Stimulated activated CD4-positive, alpha-beta T cell treated with anti-CD3 and anti-CD28 coated beads, Interleukin-15, amount 100 ng/mL, for 1 hour (primary cell): ENCODE results near the gene GKN2.
"Not testable (repeated sequence)": the region's sequence is repeated elsewhere in the genome, so short reads cannot be mapped to it uniquely, and the experiment has no call there.

Experiments
- DNase-seq, 2 donors: peaks; one replicate each; pipeline ENCODE4 v3.0.0-alpha.2; 2020; ENCODE audit warnings: low read depth in 1 of 2, low spot score in 1 of 2

GKN2 gene

DNA sequence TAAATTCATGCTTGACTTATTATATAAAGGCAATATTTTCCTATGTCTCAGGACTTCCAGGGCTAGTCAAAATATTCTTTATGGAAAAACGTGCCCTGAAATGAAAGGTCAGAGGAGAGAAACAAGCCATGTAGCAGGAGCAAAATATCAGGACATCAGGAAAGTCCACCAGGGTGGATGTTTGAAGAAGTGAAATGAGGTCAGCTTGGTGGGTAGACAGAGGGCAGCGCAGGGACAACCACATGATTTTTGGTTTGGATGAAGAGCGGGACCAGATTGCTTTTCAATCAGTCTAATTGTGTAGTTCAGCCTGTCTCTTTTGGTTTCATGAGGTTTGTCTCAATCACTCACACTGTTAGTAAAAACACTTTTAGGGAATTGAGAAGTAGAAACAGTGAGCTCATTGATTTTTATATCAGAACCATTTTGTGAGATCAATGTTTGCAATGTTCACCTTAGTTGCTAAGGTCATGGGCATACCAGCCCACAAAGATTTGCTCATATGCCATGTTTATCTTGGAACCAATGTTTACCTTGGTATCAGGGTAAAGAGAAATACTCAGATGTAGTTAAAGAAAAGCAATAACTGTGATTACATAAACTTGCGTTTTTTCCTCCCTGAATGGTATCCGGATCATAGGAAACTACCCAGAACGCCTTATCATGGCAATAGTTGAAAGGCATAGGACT, 32.1 kb downstream of the GKN2 start:
- no peak for DNase-seq

DNA sequence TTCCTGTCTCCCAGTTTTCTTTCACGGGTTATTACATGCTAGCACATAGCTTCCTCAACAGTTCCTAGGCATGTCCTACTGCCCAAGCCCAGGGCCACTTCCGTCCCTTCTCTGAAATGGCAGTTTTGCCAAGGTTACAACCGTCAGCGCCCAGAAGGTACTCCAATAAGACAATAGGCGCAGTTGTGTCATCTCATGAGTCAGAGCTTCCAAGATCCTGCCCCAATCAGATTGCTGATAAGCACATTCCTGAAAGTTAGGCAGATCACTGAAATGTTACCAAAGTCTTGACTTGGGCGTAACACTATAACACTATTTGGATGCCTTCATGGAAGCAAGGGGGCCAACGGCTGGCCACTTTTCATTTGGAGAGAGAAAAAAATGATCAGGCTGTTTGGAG, 34.2 kb downstream of the GKN2 start:
- no peak for DNase-seq

DNA sequence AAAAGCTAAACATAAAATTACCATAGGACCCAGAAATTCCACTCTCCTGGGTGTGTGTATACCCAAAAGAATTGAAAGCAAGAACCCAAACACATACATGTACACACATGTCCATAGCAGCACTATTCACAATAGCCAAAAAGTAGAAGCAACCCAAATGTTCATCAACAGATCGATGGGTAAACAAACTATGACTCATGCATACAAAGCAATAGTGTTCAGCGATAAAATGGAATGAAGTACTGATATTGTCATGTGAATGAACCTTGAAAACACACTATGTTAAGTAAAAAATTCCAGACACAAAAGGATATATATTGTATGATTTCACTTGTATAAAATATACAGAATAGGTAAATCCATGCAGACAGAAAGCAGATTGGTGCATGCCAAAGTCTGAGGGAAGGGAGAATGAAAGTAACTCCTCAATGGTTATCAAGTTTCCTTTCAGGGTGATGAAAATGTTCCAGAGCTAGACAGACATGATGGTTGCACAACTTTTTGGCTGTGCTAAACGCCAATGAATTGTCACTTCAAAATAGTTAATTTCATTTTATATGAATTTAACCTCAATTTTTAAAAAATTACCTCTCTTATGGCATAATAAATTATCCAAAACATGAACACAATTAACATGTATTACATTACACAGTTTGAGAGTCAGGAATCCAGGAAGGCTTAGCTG, 35.5 kb downstream of the GKN2 start:
- DNase-seq, result no peak

DNA sequence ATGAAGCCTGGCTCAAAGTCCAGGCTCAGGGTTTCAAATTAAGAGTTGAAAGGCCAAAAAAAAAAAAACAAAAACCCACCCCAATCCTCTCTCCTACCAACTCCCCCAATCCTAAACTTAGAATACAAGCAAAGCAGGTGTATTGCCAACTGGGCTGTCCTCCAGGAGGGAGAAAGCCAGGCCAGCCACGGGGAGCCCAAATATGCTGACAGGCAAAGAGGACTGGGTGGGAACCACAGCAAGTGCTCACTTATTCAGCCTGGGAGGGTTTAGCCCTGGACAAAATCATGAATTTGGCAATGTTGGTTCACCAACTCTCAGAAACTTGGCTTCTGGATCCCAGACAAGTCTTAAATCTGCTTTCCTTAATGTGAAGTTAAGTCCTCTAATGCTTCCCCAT, 36.5 kb downstream of the GKN2 start:
- no peak for DNase-seq

DNA sequence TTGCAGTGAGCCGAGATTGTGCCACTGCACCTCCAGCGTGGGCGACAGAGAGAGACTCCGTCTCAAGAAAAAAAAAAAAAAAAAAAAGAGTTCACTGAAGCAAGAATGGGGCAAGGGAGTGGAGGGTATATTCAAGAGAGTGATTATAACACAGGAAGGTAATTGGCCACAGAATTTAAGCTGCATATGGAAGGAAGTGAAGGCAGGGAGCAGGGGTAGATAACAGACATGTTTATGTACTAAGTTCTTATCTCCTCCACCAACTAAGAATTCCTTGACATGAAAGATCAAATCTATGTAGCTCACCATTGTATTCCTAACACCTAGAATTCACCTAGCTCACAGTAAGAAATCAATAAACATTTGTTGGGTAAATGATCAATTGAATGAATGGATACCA, 37.3 kb downstream of the GKN2 start:
- DNase-seq, result no peak

DNA sequence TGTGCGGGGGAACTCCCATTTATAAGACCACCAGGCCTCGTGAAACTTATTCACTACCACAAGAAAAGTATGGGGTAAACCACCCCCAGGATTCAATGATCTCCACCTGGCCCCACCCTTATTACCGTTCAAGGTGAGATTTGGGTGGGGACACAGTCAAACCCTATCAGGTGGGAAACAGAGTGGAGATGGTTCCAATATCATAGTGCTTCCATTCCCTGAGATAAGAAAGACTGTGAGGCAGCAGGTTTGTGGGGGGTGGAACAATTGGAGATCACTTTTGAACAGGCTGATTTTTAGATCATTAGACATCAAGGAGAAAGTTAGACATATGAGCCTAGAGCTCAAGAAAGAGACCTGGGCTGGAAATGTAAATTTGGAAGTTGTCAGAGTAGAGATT, 39.3 kb downstream of the GKN2 start:
- DNase-seq, result no peak

DNA sequence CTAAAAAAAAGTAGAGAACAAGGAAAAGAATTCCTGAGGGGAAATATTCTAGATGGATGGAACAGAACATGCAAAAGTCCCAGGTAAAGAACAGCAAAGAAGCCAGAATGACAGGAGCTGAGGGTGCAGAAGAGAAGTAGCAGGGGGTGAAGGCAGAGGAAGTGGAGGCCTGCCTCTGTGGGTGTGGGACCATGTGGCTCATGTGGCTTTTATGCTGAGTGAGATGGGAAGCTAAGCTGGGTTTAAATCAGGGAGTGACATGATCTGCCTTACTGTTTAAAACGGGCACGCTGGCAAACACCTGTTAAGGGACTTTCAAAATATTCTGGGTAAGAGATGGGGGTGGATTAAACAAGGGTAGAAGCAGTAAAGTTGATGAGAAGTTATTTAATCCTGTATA, 40.0 kb downstream of the GKN2 start:
- DNase-seq, result no peak

DNA sequence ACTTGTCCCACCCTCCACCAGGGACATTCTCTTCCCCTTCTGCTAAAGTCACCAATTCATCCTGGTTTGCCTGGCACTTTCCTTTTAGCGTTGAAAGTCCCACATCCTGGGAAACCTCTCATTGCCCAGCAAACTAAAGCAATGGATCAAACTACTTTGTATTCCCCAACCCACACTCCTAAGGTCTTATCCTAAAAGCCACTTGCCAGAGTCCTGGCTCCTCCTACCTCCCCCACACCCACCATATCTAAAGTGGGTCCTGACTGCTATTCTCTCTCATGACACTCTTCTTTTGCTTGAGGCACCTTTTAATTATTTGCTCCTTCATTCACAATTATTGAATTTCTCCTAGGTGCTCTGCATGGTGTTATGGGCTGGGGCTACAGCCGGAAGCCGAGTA, 40.6 kb downstream of the GKN2 start:
- DNase-seq, result no peak

DNA sequence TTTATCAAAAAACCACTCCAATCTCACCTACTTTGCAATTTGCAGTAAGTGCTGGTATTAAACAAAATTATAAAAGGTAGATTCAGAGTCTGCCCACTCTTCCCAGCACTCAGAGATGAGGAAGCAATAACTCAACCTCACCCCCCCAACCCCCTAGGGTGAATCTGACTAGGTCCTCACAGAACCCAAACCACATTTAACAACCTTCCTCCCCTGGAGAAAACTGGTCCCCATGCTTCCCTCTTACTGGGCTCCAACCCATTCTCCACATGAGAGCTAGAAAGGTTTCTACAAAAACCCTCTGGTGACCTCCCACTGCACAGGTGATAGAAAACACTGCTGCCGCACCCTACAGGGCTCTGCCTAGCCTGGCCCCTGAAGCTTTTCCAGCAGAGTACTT, 41.0 kb downstream of the GKN2 start:
- DNase-seq, result no peak

DNA sequence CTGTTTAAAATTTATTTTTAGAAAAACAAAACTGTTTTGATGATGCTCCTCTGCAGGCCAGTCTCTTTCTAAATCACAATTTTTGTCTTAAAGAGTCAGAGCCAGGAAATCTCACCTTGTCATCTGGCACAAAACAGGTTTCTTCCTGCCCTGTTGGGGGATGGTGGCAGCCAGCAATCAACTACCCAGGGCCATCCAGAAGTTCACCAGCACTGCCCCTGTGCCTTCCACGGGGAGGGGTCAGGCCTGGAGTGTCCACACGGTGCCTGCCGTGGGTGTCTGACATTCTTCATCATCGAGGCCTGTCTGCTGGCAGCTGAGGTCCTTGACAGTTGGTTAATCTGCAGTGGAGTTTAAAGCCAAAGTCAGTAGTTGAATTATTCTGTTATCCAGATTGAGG, 41.4 kb downstream of the GKN2 start:
- no peak for DNase-seq

DNA sequence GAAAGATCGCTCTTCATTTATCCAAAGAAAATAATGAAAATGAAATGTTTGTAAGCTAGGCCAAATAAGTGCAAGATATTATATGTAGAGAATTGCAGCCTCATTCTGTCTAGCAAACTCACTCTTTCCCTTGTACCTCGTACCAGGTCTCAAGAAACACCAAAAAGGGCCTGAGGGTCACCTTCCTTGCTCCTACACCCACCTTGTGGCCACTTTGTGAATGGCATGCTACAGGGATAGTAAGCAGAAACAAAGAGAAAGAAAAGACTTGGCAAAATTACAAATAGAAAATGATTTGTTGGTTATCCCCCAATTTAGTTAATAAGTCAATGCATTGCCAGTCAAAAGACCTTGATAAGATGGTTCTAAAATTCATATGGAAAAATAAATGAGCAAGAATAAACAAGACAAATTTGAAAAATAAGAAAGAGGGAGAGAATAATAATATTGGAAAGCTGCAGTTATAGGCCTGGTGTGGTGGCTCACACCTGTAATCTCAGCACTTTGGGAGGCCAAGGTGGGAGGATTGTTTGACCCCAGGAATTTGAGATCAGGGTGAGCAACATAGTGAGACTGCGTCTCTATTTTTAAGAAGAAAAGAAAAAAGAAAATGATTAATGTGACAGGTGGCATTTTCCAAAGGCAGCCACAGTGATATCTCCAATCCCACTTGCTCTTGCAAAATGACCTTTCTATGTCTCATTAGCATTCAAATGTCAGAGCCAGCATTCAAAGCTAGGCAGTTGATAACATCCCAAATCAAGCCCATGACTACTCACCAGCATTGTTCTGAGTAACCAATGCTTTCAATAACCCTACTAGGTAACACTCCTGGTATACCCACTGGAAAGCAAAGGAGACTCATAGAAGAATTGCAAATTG, 42.7 kb downstream of the GKN2 start:
- peak; percentile 42 to 50 for DNase-seq

DNA sequence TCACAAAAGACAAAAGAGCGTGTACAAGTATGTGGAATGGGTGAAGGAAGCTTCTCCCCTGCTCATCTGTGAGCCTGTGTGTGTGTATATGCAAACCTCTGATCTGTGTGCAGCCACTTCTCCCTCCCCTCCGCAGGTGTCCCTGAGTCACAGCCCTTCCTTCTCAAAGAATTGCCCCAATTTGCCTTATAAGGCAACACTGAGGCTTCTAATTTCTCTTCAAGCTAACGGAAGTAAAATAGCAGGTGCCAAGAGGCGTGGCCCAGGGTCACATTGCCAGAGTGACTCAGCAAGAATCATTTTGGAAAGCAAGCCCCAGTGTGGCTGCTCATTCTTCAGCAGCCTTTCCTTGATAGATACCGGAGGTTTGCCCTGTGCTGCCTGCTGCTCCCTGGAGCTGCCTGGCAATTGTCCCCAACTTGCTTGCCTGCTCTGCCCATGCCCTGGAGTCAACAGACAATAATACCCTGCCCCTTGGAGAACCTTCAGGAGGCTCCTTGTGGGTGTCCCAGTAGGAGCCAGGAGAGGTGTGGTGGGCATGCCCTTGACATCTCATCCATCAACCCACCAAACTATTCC, 44.2 kb downstream of the GKN2 start:
- DNase-seq, result peak; percentile 59 to 68

DNA sequence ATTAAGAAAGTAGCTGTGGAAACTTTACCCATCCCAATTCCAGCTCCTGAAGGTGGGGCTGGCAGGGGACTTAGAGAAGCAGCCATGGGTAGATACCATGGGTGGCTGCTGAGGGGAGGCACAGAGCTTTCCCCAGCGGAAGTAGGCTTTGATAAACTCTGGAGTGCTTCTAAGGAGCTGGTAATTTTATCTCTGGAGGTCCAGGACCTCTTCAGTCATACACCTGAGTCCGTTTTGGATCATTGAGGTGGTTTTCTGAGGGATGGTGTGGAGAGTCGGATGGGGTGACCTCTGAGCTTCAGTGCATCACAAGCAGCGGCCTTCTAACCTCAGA, 44.8 kb downstream of the GKN2 start:
- no peak for DNase-seq

DNA sequence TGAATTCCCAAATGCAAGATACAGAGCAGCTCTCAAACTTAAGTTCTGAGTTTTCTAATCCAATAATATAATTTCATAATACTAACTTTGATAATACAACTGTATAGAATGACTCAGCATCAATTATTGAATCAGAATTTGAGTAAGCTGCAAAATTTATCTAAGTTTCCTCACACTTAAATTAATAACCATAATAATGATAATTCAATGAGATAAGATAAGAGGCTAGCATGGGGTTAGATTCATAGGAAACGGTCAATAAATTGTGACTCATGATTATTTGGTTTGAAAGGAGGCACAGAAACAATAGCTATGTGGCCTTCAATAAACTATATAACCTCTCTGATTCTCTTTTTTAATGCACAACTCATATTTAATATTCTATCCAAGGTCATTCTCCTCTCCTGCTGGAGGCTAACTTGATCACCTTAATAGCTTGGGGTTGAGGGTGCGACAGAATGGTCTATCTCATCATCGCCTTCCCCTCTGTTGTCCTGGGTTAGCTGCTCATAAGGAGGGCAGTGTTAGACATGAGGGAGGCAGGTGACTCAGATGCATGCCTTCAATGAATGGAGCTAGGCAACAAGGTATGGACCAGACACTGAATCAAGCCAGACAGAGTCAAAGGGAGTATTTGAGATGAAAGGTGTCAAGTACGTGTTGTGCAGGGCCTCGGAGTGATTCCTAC, 45.3 kb downstream of the GKN2 start:
- no peak for DNase-seq

DNA sequence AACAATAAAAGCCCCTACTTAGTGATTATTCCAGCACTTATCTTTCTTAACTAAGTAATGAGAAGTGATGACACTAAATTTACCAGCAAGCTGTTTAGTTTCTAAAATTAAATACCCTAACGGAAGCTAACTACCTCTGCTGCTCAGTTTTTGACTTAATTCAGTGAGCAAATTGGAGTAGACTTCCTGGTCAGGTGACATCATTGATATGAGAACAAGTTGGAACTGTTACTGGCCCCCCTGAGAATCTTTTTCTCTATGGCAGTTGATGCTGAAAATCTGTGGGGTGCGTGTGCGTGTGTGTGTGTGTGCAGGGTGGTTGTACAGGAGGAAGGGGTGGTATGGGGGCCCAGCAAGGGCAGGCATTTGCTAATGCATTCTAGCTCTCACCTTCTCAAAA, 46.0 kb downstream of the GKN2 start:
- DNase-seq, result no peak

DNA sequence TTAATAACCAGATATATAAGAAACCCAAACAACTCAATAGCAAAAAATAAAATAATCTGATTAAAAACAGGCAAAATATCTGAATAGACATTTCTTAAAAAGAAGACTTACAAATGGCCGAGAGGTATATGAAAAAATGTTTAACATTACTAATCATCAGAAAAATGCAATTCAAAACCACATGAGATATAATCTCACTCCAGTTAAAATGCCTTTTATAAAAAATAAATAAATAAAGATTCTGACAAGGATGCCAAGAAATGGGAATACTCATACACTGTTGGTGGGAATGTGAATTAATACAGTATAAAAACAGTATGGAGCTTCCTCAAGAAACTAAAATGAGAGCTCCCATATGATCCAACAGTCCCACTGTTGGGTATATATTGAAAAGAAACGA, 47.6 kb downstream of the GKN2 start:
- DNase-seq, result no peak

DNA sequence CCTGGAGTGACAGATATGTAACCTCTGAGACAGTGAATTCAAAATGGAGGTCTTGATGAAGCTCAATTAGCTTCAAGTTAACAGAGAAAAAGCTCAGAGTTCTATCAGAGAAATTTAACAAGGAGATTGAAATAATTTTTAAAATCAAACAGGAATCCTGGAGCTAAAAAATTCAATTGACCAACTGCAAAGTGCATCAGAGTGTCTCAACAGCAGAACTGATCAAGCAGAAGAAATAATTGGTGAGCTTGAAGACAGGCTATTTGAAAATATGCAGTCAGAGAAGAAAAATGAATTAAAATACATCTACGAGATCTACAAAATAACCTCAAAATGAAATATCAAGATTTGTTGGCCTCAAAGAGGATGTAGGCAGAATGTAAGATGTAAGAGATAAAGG, 51.1 kb downstream of the GKN2 start:
- DNase-seq, result no peak

DNA sequence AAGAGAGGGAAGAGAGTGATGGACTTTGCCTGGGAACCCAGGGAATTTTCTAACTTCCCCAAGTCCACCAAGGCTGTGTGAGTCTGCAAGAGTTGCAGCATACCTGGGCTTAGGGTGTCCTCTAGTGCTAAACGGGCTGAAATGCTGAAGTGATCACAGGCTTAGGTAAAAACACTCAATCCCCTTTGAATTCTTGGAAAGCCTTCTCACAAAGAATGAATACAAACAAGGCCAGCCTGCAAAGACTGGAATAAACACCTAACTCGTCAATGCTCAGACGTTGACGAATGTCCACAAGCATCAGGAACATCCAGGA, 51.5 kb downstream of the GKN2 start:
- no peak for DNase-seq

DNA sequence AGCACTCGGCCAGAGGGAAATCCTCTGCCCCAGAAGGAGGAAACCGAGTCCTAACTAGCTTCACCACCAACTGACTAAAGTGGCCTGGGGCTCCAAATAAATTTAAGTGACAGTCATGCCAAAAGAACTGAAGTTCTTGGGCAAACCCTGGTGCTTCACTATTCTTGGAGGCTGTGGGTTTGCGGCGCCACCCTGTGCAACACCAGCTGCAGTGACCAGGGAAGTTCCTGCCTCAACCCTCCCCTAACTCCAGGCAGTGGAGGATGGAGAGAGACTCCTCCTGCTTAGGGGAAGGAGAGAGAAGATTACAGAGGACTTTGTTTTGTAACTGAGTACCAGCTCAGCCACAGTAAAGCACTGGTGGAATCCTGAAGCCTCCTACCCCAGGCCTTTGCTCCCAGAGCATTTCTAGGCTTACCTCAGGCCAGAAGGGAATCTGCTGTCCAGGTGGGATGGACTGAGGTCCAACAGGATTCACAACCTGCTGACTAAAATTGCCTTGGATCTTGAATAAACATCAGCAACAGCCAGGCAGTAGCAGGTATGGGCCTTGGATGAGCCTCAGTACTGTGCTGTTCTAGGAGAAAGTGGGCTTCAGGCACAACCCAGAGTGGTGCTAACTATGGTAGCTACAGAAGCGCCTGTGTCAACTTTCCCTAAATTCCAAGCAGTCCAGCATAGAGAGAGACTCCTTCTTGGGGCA, 52.0 kb downstream of the GKN2 start:
- DNase-seq, result no peak

DNA sequence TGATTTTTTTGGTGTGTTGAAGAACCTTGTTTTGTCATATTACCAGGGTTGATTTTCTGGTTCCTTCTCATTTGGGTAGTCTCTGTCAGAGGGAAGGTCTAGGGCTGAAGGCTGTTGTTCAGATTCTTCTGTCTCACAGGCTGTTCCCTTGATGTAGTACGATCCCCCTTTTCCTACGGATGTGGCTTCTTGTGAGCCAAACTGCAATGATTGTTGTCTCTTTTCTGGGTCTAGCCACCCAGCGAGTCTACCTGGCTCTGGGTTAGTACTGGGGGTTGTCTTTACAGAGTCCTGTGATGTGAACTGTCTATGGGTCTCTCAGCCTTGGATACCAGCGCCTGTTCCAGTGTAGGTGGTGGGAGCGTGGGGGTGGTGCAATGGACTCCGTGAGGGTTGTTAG, 56.7 kb downstream of the GKN2 start:
- DNase-seq, result not testable (repeated sequence)
